ENCODE data around the gene FMNL2. TPM values are rescaled to one million over a fixed set of nuclear protein-coding genes. Genes with fewer than 3 reads are reported as not detected.

Gene FMNL2
- total RNA-seq, 1 experiment from 2014 or later = 1.7 TPM

- DNase-seq (ENCODE audit: low spot score) = no peak
Observed at GRCh38 chr2:152446213-152446612, 111.2 kb downstream of the FMNL2 start.

- no peak for DNase-seq (ENCODE audit: low spot score)
Observed at GRCh38 chr2:152447897-152448296, 112.9 kb downstream of the FMNL2 start.

GRCh38 chr2:152448606-152449005 lies 113.6 kb downstream of the FMNL2 start:
- no peak for DNase-seq (ENCODE audit: low spot score)

- no peak for DNase-seq (ENCODE audit: low spot score)
Observed at GRCh38 chr2:152449578-152449977, 114.6 kb downstream of the FMNL2 start.

- no peak for DNase-seq (ENCODE audit: low spot score)
Observed at GRCh38 chr2:152450176-152450575, 115.2 kb downstream of the FMNL2 start.

GRCh38 chr2:152452256-152452973 lies 117.4 kb downstream of the FMNL2 start:
- no peak for DNase-seq (ENCODE audit: low spot score)

GRCh38 chr2:152453129-152453911 lies 118.3 kb downstream of the FMNL2 start:
- DNase-seq (ENCODE audit: low spot score) = no peak

- no peak for DNase-seq (ENCODE audit: low spot score)
Observed at GRCh38 chr2:152454371-152454770, 119.4 kb downstream of the FMNL2 start.

GRCh38 chr2:152454960-152455359 lies 120.0 kb downstream of the FMNL2 start:
- no peak for DNase-seq (ENCODE audit: low spot score)

GRCh38 chr2:152455738-152456137 lies 120.8 kb downstream of the FMNL2 start:
- DNase-seq (ENCODE audit: low spot score) = no peak

- DNase-seq (ENCODE audit: low spot score) = no peak
Observed at GRCh38 chr2:152456262-152456661, 121.3 kb downstream of the FMNL2 start.

GRCh38 chr2:152458441-152458940 lies 123.5 kb downstream of the FMNL2 start:
- no peak for DNase-seq (ENCODE audit: low spot score)

GRCh38 chr2:152459091-152459490 lies 124.1 kb downstream of the FMNL2 start:
- DNase-seq (ENCODE audit: low spot score) = no peak

- DNase-seq (ENCODE audit: low spot score) = no peak
Observed at GRCh38 chr2:152460567-152460966, 125.6 kb downstream of the FMNL2 start.

GRCh38 chr2:152462120-152462519 lies 127.1 kb downstream of the FMNL2 start:
- DNase-seq (ENCODE audit: low spot score) = no peak

GRCh38 chr2:152462779-152463178 lies 127.8 kb downstream of the FMNL2 start:
- no peak for DNase-seq (ENCODE audit: low spot score)

GRCh38 chr2:152464851-152465470 lies 130.0 kb downstream of the FMNL2 start:
- no peak for DNase-seq (ENCODE audit: low spot score)

GRCh38 chr2:152465541-152465940 lies 130.6 kb downstream of the FMNL2 start:
- no peak for DNase-seq (ENCODE audit: low spot score)

- no peak for DNase-seq (ENCODE audit: low spot score)
Observed at GRCh38 chr2:152466041-152466440, 131.1 kb downstream of the FMNL2 start.

- no peak for DNase-seq (ENCODE audit: low spot score)
Observed at GRCh38 chr2:152466980-152467676, 132.2 kb downstream of the FMNL2 start.

GRCh38 chr2:152467677-152468410 lies 132.9 kb downstream of the FMNL2 start:
- DNase-seq (ENCODE audit: low spot score) = no peak

Data from HT-29 (cell line).